ENCODE data around the gene VPS35L.
"Not testable (repeated sequence)": the region's sequence is repeated elsewhere in the genome, so short reads cannot be mapped to it uniquely, and the experiment has no call there.

Gene VPS35L

DNA sequence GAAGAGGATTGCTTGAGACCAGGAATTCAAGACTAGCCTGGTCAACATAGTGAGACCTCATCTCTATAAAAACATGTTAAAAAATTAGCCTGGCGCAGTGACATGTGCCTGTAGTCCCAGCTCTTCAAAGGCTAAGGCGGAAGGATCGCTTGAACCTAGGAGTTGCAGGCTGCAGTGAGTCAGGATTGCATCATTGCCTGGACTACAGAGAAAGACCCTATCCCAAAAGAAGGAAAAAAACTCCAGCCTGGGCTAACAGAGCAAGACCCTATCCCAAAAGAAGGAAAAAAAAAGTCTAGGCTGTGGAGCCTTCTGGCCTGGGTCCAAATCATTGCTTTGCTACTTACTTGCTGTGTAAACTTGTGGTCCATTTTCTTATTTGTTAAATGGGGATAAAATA is 26.8 kb upstream of the VPS35L start:
- peak; percentile 7 for DNase-seq (ENCODE audit: low read depth)
- TF ChIP-seq, protein P1, sequence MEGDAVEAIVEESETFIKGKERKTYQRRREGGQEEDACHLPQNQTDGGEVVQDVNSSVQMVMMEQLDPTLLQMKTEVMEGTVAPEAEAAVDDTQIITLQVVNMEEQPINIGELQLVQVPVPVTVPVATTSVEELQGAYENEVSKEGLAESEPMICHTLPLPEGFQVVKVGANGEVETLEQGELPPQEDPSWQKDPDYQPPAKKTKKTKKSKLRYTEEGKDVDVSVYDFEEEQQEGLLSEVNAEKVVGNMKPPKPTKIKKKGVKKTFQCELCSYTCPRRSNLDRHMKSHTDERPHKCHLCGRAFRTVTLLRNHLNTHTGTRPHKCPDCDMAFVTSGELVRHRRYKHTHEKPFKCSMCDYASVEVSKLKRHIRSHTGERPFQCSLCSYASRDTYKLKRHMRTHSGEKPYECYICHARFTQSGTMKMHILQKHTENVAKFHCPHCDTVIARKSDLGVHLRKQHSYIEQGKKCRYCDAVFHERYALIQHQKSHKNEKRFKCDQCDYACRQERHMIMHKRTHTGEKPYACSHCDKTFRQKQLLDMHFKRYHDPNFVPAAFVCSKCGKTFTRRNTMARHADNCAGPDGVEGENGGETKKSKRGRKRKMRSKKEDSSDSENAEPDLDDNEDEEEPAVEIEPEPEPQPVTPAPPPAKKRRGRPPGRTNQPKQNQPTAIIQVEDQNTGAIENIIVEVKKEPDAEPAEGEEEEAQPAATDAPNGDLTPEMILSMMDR (conservative IDR thresholded peaks at IDR 0.05; ENCODE audit: control insufficient read depth, insufficient read depth, low read depth, low read length) = no peak
- no peak overlapping the region for H3K4me3 ChIP-seq (ENCODE audit: control insufficient read depth, low read depth, low read length)

DNA sequence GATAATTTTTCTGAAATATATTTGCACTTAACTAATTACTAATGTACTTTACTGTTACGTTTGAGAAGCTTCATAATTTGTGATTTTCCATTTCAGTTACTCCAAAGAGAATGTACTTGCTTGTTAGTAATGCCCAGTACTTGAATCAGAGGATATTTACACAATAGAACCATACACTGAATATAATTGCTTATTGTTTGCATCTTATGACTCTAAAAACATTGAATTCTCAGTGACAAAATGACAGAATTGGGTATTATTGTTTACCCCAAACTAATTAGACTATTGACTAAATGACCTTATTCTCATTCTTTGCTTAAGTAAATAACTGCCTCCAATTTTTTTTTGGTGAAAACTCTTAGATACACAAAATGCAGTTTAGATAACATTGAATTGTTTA is 22.9 kb upstream of the VPS35L start:
- H3K4me3 ChIP-seq (ENCODE audit: control insufficient read depth, low read depth, low read length) = no peak overlapping the region
- no peak for DNase-seq (ENCODE audit: low read depth)
- TF ChIP-seq, protein P1 (conservative IDR thresholded peaks at IDR 0.05; ENCODE audit: control insufficient read depth, insufficient read depth, low read depth, low read length) = no peak

DNA sequence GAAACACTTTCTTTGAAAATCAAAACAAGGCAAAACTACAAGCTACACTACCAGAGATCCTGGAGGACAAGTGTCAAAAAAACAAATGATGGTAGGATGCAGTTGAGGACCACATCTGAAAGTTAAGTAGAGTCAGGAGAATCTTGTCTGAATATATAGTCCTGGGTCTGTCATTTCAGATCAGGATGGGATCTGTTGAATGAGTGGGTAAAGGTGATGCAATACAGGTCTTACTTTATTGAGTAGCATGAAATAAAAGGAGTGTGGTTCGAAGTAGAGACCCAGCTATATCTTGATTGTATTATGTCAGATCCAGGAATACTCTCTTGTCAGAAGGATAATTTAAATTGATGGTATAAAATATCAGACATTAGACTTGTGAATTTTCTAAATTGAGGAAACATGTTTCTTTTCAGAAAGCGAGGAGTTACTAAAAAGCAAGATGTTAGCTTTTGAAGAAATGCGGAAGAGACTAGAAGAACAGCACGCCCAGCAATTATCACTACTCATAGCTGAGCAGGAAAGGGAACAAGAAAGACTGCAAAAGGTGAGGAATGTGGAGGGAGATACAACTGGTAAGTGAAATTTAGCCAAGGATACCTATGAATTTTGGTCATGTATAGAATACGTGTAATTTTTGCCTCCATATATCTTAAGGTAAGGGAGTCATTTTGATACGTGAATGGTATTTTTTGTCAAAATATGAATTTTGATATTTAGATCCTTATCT is 15.1 kb upstream of the VPS35L start:
- TF ChIP-seq, protein P1 (conservative IDR thresholded peaks at IDR 0.05; ENCODE audit: control insufficient read depth, insufficient read depth, low read depth, low read length) = no peak
- no peak overlapping the region for H3K4me3 ChIP-seq (ENCODE audit: control insufficient read depth, low read depth, low read length)
- DNase-seq (ENCODE audit: low read depth) = no peak

DNA sequence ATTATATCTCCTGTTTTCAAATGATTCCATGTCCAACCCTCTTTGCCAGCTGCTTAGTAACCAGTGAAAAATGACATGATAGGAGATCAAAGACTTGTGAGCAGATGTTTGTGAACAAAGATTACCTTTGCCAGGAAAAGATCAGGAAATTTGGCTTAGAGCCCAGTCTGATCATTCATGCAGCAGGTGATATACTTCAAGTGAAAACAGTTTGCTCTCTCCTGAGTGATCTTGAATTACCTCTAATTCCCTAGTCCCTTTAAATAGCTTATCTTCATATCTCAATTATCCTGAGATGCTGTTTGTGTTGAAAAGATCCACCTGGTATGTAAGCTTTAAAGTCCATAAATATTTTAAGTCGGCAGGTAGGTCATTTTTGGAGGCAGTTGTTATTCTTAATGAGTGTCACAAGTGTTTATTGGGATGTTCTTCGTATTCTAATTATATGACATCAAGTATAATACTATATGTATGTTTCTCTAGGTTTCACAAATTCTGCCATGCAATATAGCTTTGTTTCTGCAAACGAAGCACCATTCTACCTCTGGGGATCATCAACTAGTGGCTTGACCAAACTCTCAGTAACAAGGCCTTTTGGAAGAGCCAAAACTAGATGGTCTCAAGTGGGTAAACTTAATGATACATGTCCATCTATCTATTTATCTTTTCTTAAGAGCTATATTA is 13.2 kb upstream of the VPS35L start:
- DNase-seq (ENCODE audit: low read depth) = no peak
- TF ChIP-seq, protein P1 (conservative IDR thresholded peaks at IDR 0.05; ENCODE audit: control insufficient read depth, insufficient read depth, low read depth, low read length) = no peak
- H3K4me3 ChIP-seq (ENCODE audit: control insufficient read depth, low read depth, low read length) = no peak overlapping the region

DNA sequence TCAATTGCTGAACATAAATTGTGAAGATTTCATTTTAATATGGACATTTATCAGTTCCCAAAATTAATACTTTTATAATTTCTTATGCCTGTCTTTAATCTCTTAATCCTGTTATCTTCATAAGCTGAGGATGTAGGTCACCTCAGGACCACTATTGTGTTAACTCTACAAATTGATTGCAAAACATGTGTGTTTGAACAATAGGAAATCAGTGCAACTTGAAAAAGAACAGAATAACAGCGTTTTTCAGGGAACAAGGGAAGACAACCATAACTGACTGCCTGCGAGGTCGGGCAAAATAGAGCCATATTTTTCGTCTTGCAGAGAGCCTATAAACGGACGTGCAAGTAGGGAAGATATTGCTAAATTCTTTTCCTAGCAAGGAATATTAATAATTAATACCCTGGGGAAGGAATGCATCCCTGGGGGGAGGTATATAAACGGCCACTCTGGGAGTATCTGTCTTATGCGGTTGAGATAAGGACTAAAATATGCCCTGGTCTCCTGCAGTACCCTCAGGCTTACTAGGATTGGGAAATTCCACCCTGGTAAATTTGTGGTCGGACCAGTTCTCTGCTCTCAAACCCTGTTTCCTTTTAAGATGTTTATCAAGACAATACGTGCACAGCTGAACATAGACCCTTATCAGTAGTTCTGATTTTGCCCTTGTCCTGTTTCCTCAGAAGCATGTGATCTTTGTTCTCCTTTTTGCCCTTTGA is 12.1 kb upstream of the VPS35L start:
- not testable (repeated sequence) for DNase-seq (ENCODE audit: low read depth); H3K4me3 ChIP-seq (ENCODE audit: control insufficient read depth, low read depth, low read length)

DNA sequence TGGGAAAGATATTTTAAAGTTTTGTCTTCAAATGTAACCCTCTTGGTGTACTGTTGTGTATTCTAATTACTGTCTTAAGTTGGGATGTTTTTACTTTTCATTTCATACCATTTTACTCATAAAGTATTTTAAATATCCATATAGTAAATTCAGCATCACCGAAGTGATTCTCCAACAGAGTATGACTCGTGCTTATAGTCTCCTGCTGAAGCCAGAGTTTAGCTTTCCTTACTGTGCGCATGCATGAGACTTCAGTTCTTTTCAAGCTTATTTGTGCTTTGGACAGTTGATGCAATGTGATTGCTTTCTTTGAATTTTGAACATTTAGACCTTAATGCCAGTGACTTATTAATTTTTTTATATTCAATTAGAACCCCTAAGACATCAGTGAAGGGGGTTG is 7.4 kb upstream of the VPS35L start:
- TF ChIP-seq, protein P1 (conservative IDR thresholded peaks at IDR 0.05; ENCODE audit: control insufficient read depth, insufficient read depth, low read depth, low read length) = no peak
- no peak for DNase-seq (ENCODE audit: low read depth)
- no peak overlapping the region for H3K4me3 ChIP-seq (ENCODE audit: control insufficient read depth, low read depth, low read length)

DNA sequence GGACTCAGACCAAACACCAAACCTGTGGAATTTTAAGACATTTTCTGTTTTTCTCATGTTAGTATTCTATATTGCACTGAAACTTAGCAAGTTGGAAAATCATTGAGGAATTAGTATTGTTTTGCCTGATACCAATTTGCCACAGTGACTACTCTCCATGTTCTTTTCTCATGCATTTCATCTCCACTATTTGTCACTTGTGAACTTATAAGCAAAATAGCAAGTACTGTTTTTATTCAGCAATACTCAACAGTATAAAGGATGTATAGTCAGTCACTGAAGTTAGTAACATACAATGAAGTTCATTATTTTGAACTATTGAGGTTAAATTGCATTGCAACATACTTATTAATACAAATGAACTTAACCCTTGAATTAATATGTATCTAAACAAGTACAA is 5.8 kb upstream of the VPS35L start:
- no peak for DNase-seq (ENCODE audit: low read depth)
- TF ChIP-seq, protein P1 (conservative IDR thresholded peaks at IDR 0.05; ENCODE audit: control insufficient read depth, insufficient read depth, low read depth, low read length) = no peak
- no peak overlapping the region for H3K4me3 ChIP-seq (ENCODE audit: control insufficient read depth, low read depth, low read length)
